SJSA1 (cell line): ENCODE measurements around the gene OR10A7. TPM values are rescaled to one million over a fixed set of nuclear protein-coding genes. Genes with fewer than 3 reads are reported as not detected.
"Not testable (repeated sequence)": the region's sequence is repeated elsewhere in the genome, so short reads cannot be mapped to it uniquely, and the experiment has no call there.

Experiments used
- DNase-seq, 2 experiments: peaks; one replicate each; pipeline ENCODE4 v3.0.0-alpha.2; 2015 to 2020; ENCODE audit warnings: low spot score in 2 of 2, low read depth in 1 of 2
- H3K27ac ChIP-seq: fragments of 250-450 bp; sonication (Bioruptor Pico); 2 replicates; pipeline ENCODE4 v1.5.1; 2020; ENCODE audit warnings: mild to moderate bottlenecking, moderate library complexity
- H3K27me3 ChIP-seq: fragments of 250-450 bp; sonication (Bioruptor Pico); replicated peaks from 2 replicates; pipeline ENCODE4 v1.5.1; 2020; ENCODE audit warnings: mild to moderate bottlenecking, moderate library complexity
- H3K36me3 ChIP-seq: fragments of 250-450 bp; sonication (Bioruptor Pico); 2 replicates; pipeline ENCODE4 v1.5.1; 2020; ENCODE audit warnings: mild to moderate bottlenecking
- H3K4me1 ChIP-seq: fragments of 250-450 bp; sonication (Bioruptor Pico); replicated peaks from 2 replicates; pipeline ENCODE4 v1.6.1; 2021; ENCODE audit warnings: mild to moderate bottlenecking
- H3K4me3 ChIP-seq: fragments of 250-450 bp; sonication (Bioruptor Pico); 2 replicates; pipeline ENCODE4 v1.5.1; 2020; ENCODE audit warnings: mild to moderate bottlenecking
- H3K9me3 ChIP-seq: fragments of 250-450 bp; sonication (Bioruptor Pico); replicated peaks from 2 replicates; pipeline ENCODE4 v1.5.1; 2020; ENCODE audit warnings: mild to moderate bottlenecking
- total RNA-seq: library from RNA; depleted of rRNA; stranded (reverse); fragments of >200 nt; shearing (Covaris generic); gene quantifications from 2 replicates; pipeline ENCODE4 v1.2.3, GENCODE V29; 2014; rRNA removed

The OR10A7 gene
- total RNA-seq, result not detected in 2 replicates

- Histone ChIP-seq H3K36me3 (no peaks in the 10 kb centered on the region), H3K27me3 (no peaks in the 10 kb centered on the region), H3K27ac (no peak within 1 kb of the TSS), H3K9me3 (no peaks in the 10 kb centered on the region), H3K4me3 (no peak within 1 kb of the TSS), H3K4me1 (no peaks in the 10 kb centered on the region)
- DNase-seq, result no peak
These were observed at the start of gene OR10A7 for GRCh38 chr12:55220725-55221124. Gene OR10A7, plus strand, starts transcription at chr12:55221025. Its CDS starts 0 bp downstream, at chr12:55221025.

DNA sequence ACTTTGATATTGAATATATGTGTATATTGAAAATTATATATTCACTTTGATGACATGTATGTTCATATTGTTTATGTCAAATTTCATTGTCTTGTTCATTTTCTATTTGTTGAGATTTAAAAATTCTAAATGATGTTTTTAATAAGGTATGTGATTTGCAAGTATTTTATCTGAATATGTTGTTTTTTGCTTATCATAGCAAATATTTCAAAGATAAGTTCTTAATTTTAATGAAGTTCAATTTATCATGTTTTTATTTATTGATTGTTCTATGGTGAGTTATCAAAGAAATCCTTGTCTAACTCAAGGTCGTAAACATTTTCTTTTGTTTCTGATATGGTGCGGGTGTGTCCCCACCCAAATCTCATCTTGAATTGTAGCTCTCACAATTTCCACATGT lies 49.4 kb upstream of the OR10A7 start:
- Histone ChIP-seq H3K36me3 (no peaks in the 10 kb centered on the region), H3K4me1 (no peaks in the 10 kb centered on the region), H3K4me3 (no peak overlapping the region), H3K27me3 (0 out of 2 replicates have a peak, but pooled peaks cover 3% of the 10 kb centered on the region), H3K9me3 (no peaks in the 10 kb centered on the region), H3K27ac (no peak overlapping the region)
- no peak for DNase-seq

GRCh38 chr12:55171846-55172245 lies 49.0 kb upstream of the OR10A7 start:
- not testable (repeated sequence) for H3K36me3 ChIP-seq, H3K4me1 ChIP-seq, H3K9me3 ChIP-seq, DNase-seq, H3K27ac ChIP-seq, H3K27me3 ChIP-seq, H3K4me3 ChIP-seq

- Histone ChIP-seq H3K27me3 (0 out of 2 replicates have a peak, but pooled peaks cover 3% of the 10 kb centered on the region), H3K27ac (no peak overlapping the region), H3K4me1 (no peaks in the 10 kb centered on the region)
These were observed 48.1 kb upstream of the OR10A7 start for GRCh38 chr12:55172686-55173085.

GRCh38 chr12:55173456-55173855 lies 47.4 kb upstream of the OR10A7 start:
- H3K4me1 ChIP-seq, result no peaks in the 10 kb centered on the region
- H3K4me3 ChIP-seq, result no peak overlapping the region
- no peaks in the 10 kb centered on the region for H3K36me3 ChIP-seq
- H3K27ac ChIP-seq, result no peak overlapping the region
- H3K9me3 ChIP-seq, result no peaks in the 10 kb centered on the region
- 0 out of 2 replicates have a peak, but pooled peaks cover 3% of the 10 kb centered on the region for H3K27me3 ChIP-seq
- no peak for DNase-seq

More at GRCh38 chr12:55172686-55173085, 48.1 kb upstream of the OR10A7 start:
- no peak for DNase-seq
- no peaks in the 10 kb centered on the region for H3K36me3 ChIP-seq
- H3K4me3 ChIP-seq, result no peak overlapping the region
- H3K9me3 ChIP-seq, result no peaks in the 10 kb centered on the region

DNA sequence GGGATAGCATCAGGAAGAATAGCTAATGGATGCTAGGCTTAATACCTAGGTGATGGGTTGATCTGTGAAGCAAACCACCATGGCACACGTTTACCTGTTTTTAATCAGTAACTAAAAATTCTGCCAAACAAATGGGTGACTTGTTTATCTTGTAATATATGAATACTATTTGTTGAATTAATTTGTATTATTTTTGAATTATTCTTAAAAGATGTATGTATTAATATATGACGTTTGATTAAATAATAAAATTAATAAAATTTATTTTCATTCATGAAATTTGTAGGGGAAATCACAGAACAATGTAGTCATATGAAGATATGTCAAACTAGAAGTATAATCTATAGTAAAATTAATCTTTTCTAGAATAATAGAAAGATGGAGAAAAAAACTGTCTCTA lies 32.3 kb upstream of the OR10A7 start:
- no peaks in the 10 kb centered on the region for H3K9me3 ChIP-seq
- H3K36me3 ChIP-seq, result no peaks in the 10 kb centered on the region
- H3K27me3 ChIP-seq, result no peaks in the 10 kb centered on the region
- H3K4me1 ChIP-seq, result no peaks in the 10 kb centered on the region
- H3K4me3 ChIP-seq, result no peak overlapping the region
- no peak overlapping the region for H3K27ac ChIP-seq
- DNase-seq, result no peak

GRCh38 chr12:55188974-55189556 lies 31.8 kb upstream of the OR10A7 start:
- Histone ChIP-seq H3K27ac (no peak overlapping the region), H3K4me1 (no peaks in the 10 kb centered on the region), H3K36me3 (no peaks in the 10 kb centered on the region), H3K4me3 (no peak overlapping the region), H3K27me3 (no peaks in the 10 kb centered on the region), H3K9me3 (no peaks in the 10 kb centered on the region)
- DNase-seq, result peak; percentile 50 to 55

DNA sequence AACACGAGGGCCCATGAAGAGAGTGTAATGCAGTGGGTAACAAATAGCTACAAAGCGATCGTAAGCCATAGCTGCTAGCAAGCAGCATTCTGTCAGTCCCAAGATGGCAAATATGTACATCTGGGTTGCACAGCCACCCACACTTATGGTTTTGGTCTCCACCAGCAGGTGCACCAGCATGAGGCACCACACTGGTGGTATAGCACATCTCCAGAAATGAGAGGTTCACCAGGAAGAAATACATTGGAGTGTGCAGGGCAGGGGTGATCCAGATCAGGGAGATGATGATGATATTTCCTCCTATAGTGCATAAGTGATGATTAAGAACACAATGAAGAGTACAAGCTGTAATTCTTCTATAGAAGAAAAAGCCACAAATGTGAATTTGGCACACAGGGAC lies 26.4 kb upstream of the OR10A7 start:
- Histone ChIP-seq H3K4me1 (no peaks in the 10 kb centered on the region), H3K27ac (no peak overlapping the region), H3K36me3 (no peaks in the 10 kb centered on the region), H3K27me3 (no peaks in the 10 kb centered on the region), H3K9me3 (no peaks in the 10 kb centered on the region), H3K4me3 (no peak overlapping the region)
- no peak for DNase-seq

GRCh38 chr12:55226523-55226922 lies 5.7 kb downstream of the OR10A7 start:
- H3K4me1 ChIP-seq, result no peaks in the 10 kb centered on the region
- 0 out of 2 replicates have a peak, but pooled peaks cover 2% of the 10 kb centered on the region for H3K27me3 ChIP-seq
- H3K4me3 ChIP-seq, result no peak overlapping the region
- no peaks in the 10 kb centered on the region for H3K9me3 ChIP-seq
- no peak overlapping the region for H3K27ac ChIP-seq
- no peaks in the 10 kb centered on the region for H3K36me3 ChIP-seq
- DNase-seq, result no peak

- H3K27me3 ChIP-seq, result 0 out of 2 replicates have a peak, but pooled peaks cover 2% of the 10 kb centered on the region
- no peak overlapping the region for H3K4me3 ChIP-seq
- no peaks in the 10 kb centered on the region for H3K9me3 ChIP-seq
- no peaks in the 10 kb centered on the region for H3K4me1 ChIP-seq
- no peaks in the 10 kb centered on the region for H3K36me3 ChIP-seq
- H3K27ac ChIP-seq, result no peak overlapping the region
- no peak for DNase-seq
These were observed 6.8 kb downstream of the OR10A7 start for GRCh38 chr12:55227643-55228042.

DNA sequence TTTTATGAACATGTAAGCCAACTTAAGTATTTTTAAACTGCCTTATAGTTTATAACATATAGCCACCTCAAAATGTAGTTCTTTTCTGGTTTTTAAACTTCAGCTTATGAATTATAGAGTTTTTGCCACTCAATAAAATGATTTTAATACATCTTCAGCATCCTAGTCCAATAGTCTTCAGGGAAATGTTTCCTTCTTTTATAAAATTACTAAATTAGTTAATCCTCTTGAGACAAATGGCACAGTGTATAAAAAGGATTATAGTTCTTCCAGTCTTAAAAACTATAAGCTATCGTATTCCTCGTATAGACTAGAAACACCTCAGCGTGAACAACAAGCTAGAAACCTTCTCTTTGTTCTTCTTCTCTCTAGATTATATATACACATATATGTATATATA lies 23.5 kb downstream of the OR10A7 start, which contains the start of gene OR6C74:
Gene OR6C74, plus strand, starts transcription at position 301 of the 400 bp plus-strand sequence. CDS start 2,679 bp downstream, outside the sequence.
- Histone ChIP-seq H3K4me3 (no peak within 1 kb of the TSS), H3K4me1 (no peaks in the 10 kb centered on the region), H3K27ac (no peak within 1 kb of the TSS), H3K36me3 (no peaks in the 10 kb centered on the region), H3K9me3 (no peaks in the 10 kb centered on the region), H3K27me3 (no peaks in the 10 kb centered on the region; the same call in 1 of the 2 replicates)
- DNase-seq, result no peak

DNA sequence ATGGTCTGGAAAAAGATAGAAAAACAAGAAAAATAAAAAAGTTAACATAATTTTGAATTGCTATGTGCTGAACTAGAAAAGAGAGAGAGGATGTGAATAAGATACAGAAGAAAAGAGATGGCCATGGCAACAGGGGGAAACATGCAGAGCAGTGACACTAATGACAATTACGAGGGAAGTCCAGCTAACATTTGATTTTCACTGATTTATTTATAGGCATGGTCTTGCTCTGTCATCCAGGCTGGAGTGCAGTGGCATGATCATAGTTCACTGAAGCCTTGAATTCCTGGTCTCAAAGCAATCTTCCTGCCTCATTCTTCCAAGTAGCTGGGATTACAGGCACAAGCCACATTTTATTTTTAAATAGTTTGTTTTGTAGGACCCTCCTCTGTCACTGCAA lies 25.3 kb downstream of the OR10A7 start:
- H3K36me3 ChIP-seq, result no peaks in the 10 kb centered on the region
- H3K27ac ChIP-seq, result no peak overlapping the region
- no peaks in the 10 kb centered on the region for H3K4me1 ChIP-seq
- no peak for DNase-seq
- no peaks in the 10 kb centered on the region; the same call in 1 of the 2 replicates for H3K27me3 ChIP-seq
- no peaks in the 10 kb centered on the region for H3K9me3 ChIP-seq
- H3K4me3 ChIP-seq, result no peak overlapping the region

DNA sequence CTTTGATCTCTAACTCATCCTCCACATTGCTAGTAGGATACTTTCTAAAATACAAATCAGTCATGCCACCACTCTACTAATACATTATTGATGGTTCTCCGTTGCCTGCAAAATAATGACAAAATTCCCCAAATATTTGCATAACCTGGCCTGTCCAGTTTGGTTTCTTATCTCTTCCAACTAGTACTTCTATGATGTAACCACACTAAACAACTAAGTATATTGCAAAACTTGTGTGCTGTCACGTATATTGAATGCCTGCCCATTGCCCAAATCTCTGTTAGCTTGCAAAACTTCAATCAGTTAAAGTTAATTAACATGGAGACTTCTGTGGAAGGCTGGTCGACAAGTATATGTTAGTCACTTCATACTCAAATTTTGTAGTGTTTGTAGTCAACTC lies 30.1 kb downstream of the OR10A7 start:
- no peaks in the 10 kb centered on the region for H3K4me1 ChIP-seq
- DNase-seq, result no peak
- no peaks in the 10 kb centered on the region for H3K9me3 ChIP-seq
- H3K36me3 ChIP-seq, result no peaks in the 10 kb centered on the region
- H3K4me3 ChIP-seq, result no peak overlapping the region
- no peak overlapping the region for H3K27ac ChIP-seq
- H3K27me3 ChIP-seq, result no peaks in the 10 kb centered on the region

GRCh38 chr12:55253281-55253680 lies 32.5 kb downstream of the OR10A7 start:
- Histone ChIP-seq H3K9me3 (no peaks in the 10 kb centered on the region), H3K27me3 (no peaks in the 10 kb centered on the region), H3K36me3 (no peaks in the 10 kb centered on the region), H3K4me1 (no peaks in the 10 kb centered on the region), H3K27ac (no peak overlapping the region), H3K4me3 (no peak overlapping the region)
- DNase-seq, result no peak

DNA sequence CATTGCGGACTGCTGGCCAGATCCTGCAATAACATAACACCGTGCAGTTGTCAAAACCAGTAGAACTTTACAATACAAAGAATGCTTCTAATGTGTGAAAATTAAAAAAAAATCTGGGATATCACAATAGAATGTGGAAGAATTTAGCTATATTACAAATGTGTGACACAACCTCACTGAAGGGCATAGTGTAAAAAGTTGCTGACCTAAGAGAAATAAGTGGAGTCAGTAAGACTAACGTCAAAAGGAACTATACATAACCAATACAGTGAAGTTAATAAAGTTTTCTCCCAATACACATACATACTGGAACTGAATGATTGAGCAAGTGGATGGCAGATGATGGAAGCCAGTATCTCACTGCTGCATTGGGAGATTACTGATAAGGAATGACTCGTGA lies 36.0 kb downstream of the OR10A7 start:
- Histone ChIP-seq H3K27ac (no peak overlapping the region), H3K36me3 (no peaks in the 10 kb centered on the region), H3K4me3 (no peak overlapping the region), H3K27me3 (peaks cover 6% of the 10 kb centered on the region; the same call in 1 of the 2 replicates), H3K4me1 (no peaks in the 10 kb centered on the region), H3K9me3 (no peaks in the 10 kb centered on the region)
- no peak for DNase-seq
